NT2/D1 (cell line): ENCODE results near the gene SLC9A1.

Experiments used
- DNase-seq: peaks from one replicate; pipeline ENCODE4 v3.0.0-alpha.2; 2011; ENCODE audit warnings: low read depth, low spot score
- H3K27me3 ChIP-seq: 2 replicates; pipeline ENCODE4 v1.6.0; 2011; ENCODE audit warnings: mild to moderate bottlenecking; ENCODE audit not compliant: insufficient read length, insufficient read depth
- H3K36me3 ChIP-seq: 2 replicates; pipeline ENCODE4 v1.6.1; 2011; ENCODE audit warnings: mild to moderate bottlenecking, low read length, mixed read lengths; ENCODE audit not compliant: insufficient read depth, insufficient read length
- H3K4me1 ChIP-seq: 2 replicates; pipeline ENCODE4 v1.5.1; 2011; ENCODE audit not compliant: insufficient read depth, insufficient read length
- H3K4me3 ChIP-seq: 2 replicates; pipeline ENCODE4 v1.5.1; 2011; ENCODE audit warnings: low read depth; ENCODE audit not compliant: insufficient read length
- H3K9ac ChIP-seq: 2 replicates; pipeline ENCODE4 v1.6.0; 2011; ENCODE audit warnings: low read depth; ENCODE audit not compliant: insufficient read length
- H3K9me3 ChIP-seq: 2 replicates; pipeline ENCODE4 v1.5.1; 2011; ENCODE audit warnings: mild to moderate bottlenecking, low read length; ENCODE audit not compliant: insufficient read depth
- SUZ12 ChIP-seq: IDR thresholded peaks from 2 replicates; pipeline ENCODE4 v1.6.1; 2011; ENCODE audit not compliant: insufficient read length, insufficient read depth; ENCODE audit errors: extremely low read depth
- YY1 ChIP-seq: IDR thresholded peaks from 2 replicates; pipeline ENCODE4 v1.6.1; 2011; ENCODE audit not compliant: insufficient read length, insufficient read depth
- ZNF274 ChIP-seq: IDR thresholded peaks from 2 replicates; pipeline ENCODE4 v1.6.1; 2011; ENCODE audit warnings: mild to moderate bottlenecking, low read depth, low read length

Gene SLC9A1

DNA sequence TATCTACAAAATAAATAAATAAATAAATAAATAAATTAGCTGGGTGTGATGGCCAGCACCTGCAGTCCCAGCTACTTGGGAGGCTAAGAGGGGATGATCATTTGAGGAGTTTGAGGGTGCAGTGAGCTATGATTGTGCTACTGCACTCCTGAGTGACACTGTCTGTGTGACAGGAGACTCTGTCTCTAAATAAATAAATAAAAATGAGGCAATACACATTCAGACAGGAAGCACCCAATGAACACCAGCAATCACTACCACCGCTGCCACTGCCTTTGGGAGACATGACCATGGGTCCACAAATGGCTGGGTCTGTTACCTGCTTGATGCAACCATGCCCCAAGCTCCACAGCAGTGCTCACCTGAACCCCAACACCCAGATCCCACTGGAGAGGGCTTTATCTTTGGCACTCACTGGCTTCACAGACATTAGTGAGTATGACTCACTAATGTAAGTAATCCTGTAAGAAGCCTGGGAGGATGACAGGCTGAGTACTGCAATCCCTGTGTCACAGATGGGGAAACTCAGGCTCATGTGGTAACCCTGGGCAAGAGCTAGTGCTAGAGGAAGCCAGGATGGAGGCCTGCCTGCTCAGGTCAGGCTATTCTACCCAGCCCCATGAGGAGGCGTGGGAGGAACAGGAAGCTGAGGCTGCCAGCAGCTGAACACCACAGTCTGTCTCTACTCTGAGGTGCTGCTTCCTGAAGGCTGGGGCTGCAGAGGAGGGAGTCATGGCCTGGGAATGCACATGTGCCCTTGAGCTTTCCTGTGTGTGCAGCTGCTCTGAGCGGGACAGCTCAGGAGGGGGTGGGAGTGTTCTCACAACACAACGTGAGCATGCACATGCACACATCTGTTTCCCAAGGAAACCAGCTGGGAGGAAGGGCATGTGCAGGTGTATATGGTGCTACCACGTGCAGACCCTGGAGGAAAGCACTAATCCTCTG lies 43.0 kb downstream of the SLC9A1 start:
- H3K36me3 ChIP-seq: peaks cover 66% of the 10 kb centered on the region
- H3K27me3 ChIP-seq: no peaks in the 10 kb centered on the region
- H3K9me3 ChIP-seq: no peaks in the 10 kb centered on the region
- no peak overlapping the region for H3K4me3 ChIP-seq
- no peak overlapping the region for H3K9ac ChIP-seq
- peak; percentile 35 for DNase-seq
- H3K4me1 ChIP-seq: peaks cover 4% of the 10 kb centered on the region
- TF ChIP-seq SUZ12 (no peak), YY1 (no peak), ZNF274 (no peak)

GRCh38 chr1:27109103-27109822 lies 45.7 kb downstream of the SLC9A1 start:
- Histone ChIP-seq H3K9me3 (no peaks in the 10 kb centered on the region), H3K4me3 (no peak overlapping the region), H3K36me3 (peaks cover 82% of the 10 kb centered on the region), H3K27me3 (no peaks in the 10 kb centered on the region), H3K4me1 (peaks cover 4% of the 10 kb centered on the region), H3K9ac (no peak overlapping the region)
- TF ChIP-seq SUZ12 (no peak), YY1 (no peak), ZNF274 (no peak)
- peak; percentile 40 for DNase-seq

DNA sequence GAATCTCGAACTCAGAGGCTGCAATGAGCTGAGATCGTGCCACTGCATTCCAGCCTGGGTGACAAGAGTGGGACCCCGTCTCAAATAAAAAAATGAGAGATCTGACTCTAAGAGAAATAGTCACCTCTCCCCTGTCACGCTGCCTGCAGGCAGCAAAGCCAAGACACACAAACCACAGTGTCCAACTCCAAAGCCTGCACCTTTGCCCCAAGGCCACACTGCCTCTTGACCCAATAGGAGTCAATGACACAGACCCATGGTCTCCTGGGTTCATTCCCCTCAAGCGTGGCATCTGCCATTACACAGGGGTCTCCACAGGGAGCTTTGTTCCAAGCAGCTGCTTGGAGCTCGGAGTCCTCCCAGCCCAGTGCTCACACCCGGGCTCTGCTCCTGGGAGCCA lies 46.3 kb downstream of the SLC9A1 start:
- Histone ChIP-seq H3K9me3 (no peaks in the 10 kb centered on the region), H3K4me3 (no peak overlapping the region), H3K9ac (no peak overlapping the region), H3K36me3 (peaks cover 77% of the 10 kb centered on the region), H3K27me3 (no peaks in the 10 kb centered on the region), H3K4me1 (peaks cover 4% of the 10 kb centered on the region)
- no peak for DNase-seq
- TF ChIP-seq SUZ12: no peak
- no peak for TF ChIP-seq YY1
- TF ChIP-seq ZNF274: no peak

DNA sequence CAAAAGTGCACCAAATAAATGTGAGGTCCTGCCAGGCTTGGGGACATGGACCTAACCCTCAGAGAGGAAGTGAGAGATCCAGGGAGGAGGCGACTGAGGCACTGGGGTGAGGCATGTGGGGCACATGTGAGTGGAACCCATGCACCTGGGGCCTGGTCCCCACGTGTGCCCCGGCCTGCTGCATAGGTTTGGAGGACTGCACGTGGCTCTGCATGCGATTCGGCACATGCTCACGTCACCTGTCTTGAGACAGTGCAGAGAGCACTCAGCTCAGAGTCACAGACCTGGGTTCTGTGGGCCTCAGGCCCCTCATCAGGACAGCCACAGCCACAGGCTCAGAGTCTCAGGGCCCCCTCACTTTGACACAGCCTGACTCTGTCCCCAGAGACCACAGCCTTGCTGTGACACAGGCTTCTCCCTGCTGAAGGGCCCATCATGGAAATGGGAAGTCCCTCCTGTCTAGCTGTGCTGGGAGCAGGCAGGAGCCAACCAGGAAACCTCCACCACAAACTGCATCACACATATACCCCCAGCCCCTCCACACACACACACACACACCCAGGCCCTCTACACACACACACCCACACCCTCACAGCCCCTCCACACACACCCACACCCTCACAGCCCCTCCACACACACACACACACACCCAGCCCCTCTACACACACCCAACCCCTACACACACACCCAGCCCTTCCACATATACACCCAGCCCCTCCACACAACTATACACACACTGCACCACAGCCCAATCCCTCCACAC lies 48.2 kb downstream of the SLC9A1 start:
- H3K9ac ChIP-seq: peak overlapping the region; percentile 24
- DNase-seq: no peak
- H3K4me3 ChIP-seq: no peak overlapping the region
- peaks cover 79% of the 10 kb centered on the region for H3K36me3 ChIP-seq
- no peaks in the 10 kb centered on the region for H3K9me3 ChIP-seq
- no peaks in the 10 kb centered on the region for H3K27me3 ChIP-seq
- H3K4me1 ChIP-seq: peaks cover 5% of the 10 kb centered on the region
- no peak for TF ChIP-seq YY1
- no peak for TF ChIP-seq ZNF274
- no peak for TF ChIP-seq SUZ12

GRCh38 chr1:27105018-27105417 lies 49.9 kb downstream of the SLC9A1 start:
- Histone ChIP-seq H3K9me3 (no peaks in the 10 kb centered on the region), H3K9ac (no peak overlapping the region), H3K4me3 (no peak overlapping the region), H3K4me1 (peaks cover 14% of the 10 kb centered on the region), H3K27me3 (no peaks in the 10 kb centered on the region), H3K36me3 (peaks cover 75% of the 10 kb centered on the region)
- TF ChIP-seq YY1 (no peak), ZNF274 (no peak), SUZ12 (no peak)
- no peak for DNase-seq

GRCh38 chr1:27103498-27103897 lies 51.4 kb downstream of the SLC9A1 start:
- no peak for DNase-seq

More at GRCh38 chr1:27103498-27103897, 51.4 kb downstream of the SLC9A1 start:
- Histone ChIP-seq H3K9ac (no peak overlapping the region), H3K27me3 (no peaks in the 10 kb centered on the region), H3K36me3 (peaks cover 62% of the 10 kb centered on the region), H3K4me1 (peaks cover 27% of the 10 kb centered on the region), H3K9me3 (no peaks in the 10 kb centered on the region), H3K4me3 (no peak overlapping the region)
- no peak for TF ChIP-seq SUZ12
- no peak for TF ChIP-seq ZNF274
- no peak for TF ChIP-seq YY1
